IMR-90 (cell line): ENCODE measurements around the gene ACOX3. TPM values are rescaled to one million over a fixed set of nuclear protein-coding genes. Genes with fewer than 3 reads are reported as not detected.

ENCODE experiments used
- ATAC-seq: fragments of 200-7000 bp; cut with Tn5 transposase; 2 replicates; pipeline ENCODE4 v1.9.1; 2020; ENCODE audit warnings: low read depth, mild to moderate bottlenecking, moderate library complexity
- BruUV-seq: library from RNA; stranded (reverse); fragments of 400-500 nt; replicated peaks from 2 replicates; lab custom pipeline; 2021; lab: Mats Ljungman, UMichigan
- CTCF ChIA-PET: fragments of 300-600 bp; formaldehyde crosslinking; extraction: SDS; loops from one replicate; lab custom pipeline; 2021; ENCODE audit warnings: antibody characterized with exemption; lab: Yijun Ruan, JAX
- POLR2A ChIA-PET: fragments of 300-600 bp; sonication (Branson Sonifier 250); formaldehyde crosslinking; loops from one replicate; lab custom pipeline; 2022; ENCODE audit warnings: antibody characterized with exemption; ENCODE audit not compliant: unreplicated experiment; lab: Charles Lee
- DNase-seq: peaks from one replicate; pipeline ENCODE4 v3.0.0; 2013
- H2AFZ ChIP-seq: replicated peaks from 2 replicates; pipeline ENCODE3; 2013; ENCODE audit warnings: low read length, mild to moderate bottlenecking; ENCODE audit not compliant: poor library complexity
- H2AK5ac ChIP-seq: 2 replicates; pipeline ENCODE4 v1.6.1; 2013; ENCODE audit warnings: low read depth, low read length, inconsistent platforms
- H2AK9ac ChIP-seq: replicated peaks from 2 replicates; pipeline ENCODE3; 2013; ENCODE audit warnings: mild to moderate bottlenecking, low read depth, low read length, moderate library complexity; ENCODE audit not compliant: poor library complexity
- H2BK120ac ChIP-seq: 2 replicates; pipeline ENCODE4 v1.6.1; 2013; ENCODE audit warnings: low read depth, low read length, inconsistent platforms
- H2BK15ac ChIP-seq: 3 replicates; pipeline ENCODE4 v1.6.1; 2013; ENCODE audit warnings: low read depth, low read length, inconsistent platforms
- H2BK20ac ChIP-seq: 2 replicates; pipeline ENCODE4 v1.6.1; 2013; ENCODE audit warnings: low read depth, mild to moderate bottlenecking, inconsistent platforms, low read length, moderate library complexity
- H2BK5ac ChIP-seq: 2 replicates; pipeline ENCODE4 v1.6.1; 2013; ENCODE audit warnings: mild to moderate bottlenecking, low read depth, low read length, inconsistent platforms; ENCODE audit not compliant: poor library complexity, severe bottlenecking
- H3K14ac ChIP-seq: replicated peaks from 2 replicates; pipeline ENCODE4 v1.6.1; 2013; ENCODE audit warnings: low read depth, low read length, inconsistent platforms
- H3K18ac ChIP-seq: 2 replicates; pipeline ENCODE4 v1.6.1; 2013; ENCODE audit warnings: low read depth, low read length, control low read depth
- H3K23ac ChIP-seq: 2 replicates; pipeline ENCODE4 v1.6.1; 2013; ENCODE audit warnings: low read depth, low read length, inconsistent platforms
- H3K27ac ChIP-seq: 2 replicates; pipeline ENCODE4 v1.5.1; 2013; ENCODE audit warnings: mild to moderate bottlenecking, control low read depth, low read length; ENCODE audit not compliant: insufficient read depth
- H3K27me3 ChIP-seq: 2 replicates; pipeline ENCODE4 v1.6.1; 2013; ENCODE audit warnings: low read length; ENCODE audit not compliant: control insufficient read depth, insufficient read depth
- H3K36me3 ChIP-seq: 2 replicates; pipeline ENCODE4 v1.6.1; 2013; ENCODE audit warnings: low read length, mixed read lengths; ENCODE audit not compliant: control insufficient read depth, insufficient read depth
- H3K4ac ChIP-seq: 2 replicates; pipeline ENCODE4 v1.6.1; 2013; ENCODE audit warnings: low read depth, low read length, inconsistent platforms
- H3K4me1 ChIP-seq: 2 replicates; pipeline ENCODE4 v1.6.1; 2013; ENCODE audit warnings: low read length, mixed read lengths; ENCODE audit not compliant: control insufficient read depth, insufficient read depth
- H3K4me2 ChIP-seq: 2 replicates; pipeline ENCODE4 v1.6.1; 2013; ENCODE audit warnings: low read depth, mild to moderate bottlenecking, control low read depth, low read length, moderate library complexity
- H3K4me3 ChIP-seq: 2 replicates; pipeline ENCODE4 v1.5.1; 2013; ENCODE audit warnings: low read depth, mild to moderate bottlenecking, control low read depth, low read length, moderate library complexity; ENCODE audit not compliant: insufficient read depth
- H3K56ac ChIP-seq: 2 replicates; pipeline ENCODE4 v1.6.1; 2013; ENCODE audit warnings: low read length, inconsistent platforms; ENCODE audit not compliant: insufficient read depth; ENCODE audit errors: extremely low read depth
- H3K79me1 ChIP-seq, 2 experiments: 2 replicates each; pipeline ENCODE4 v1.6.1; 2013; ENCODE audit warnings: low read length in 2 of 2, inconsistent platforms in 1 of 2, low read depth in 1 of 2
- H3K9ac ChIP-seq: 2 replicates; pipeline ENCODE4 v1.6.1; 2013; ENCODE audit warnings: low read depth, low read length, control low read depth
- H3K9me1 ChIP-seq: 2 replicates; pipeline ENCODE4 v1.6.1; 2013; ENCODE audit warnings: low read length, inconsistent platforms; ENCODE audit not compliant: insufficient read depth
- H3K9me3 ChIP-seq: 2 replicates; pipeline ENCODE4 v1.6.1; 2013; ENCODE audit warnings: low read length; ENCODE audit not compliant: control insufficient read depth, insufficient read depth
- H4K20me1 ChIP-seq: 2 replicates; pipeline ENCODE4 v1.6.1; 2013; ENCODE audit warnings: low read length, inconsistent platforms; ENCODE audit not compliant: insufficient read depth
- H4K5ac ChIP-seq: 2 replicates; pipeline ENCODE4 v1.6.1; 2013; ENCODE audit warnings: mild to moderate bottlenecking, low read depth, low read length, control low read depth
- H4K8ac ChIP-seq, 2 experiments: 2 replicates each; pipeline ENCODE4 v1.6.1; 2013; ENCODE audit warnings: low read depth in 2 of 2, low read length in 2 of 2, control low read depth in 1 of 2, inconsistent platforms in 1 of 2
- H4K91ac ChIP-seq: 2 replicates; pipeline ENCODE4 v1.6.1; 2013; ENCODE audit warnings: low read depth, low read length, inconsistent platforms; ENCODE audit not compliant: insufficient read depth
- BHLHE40 ChIP-seq: fragments of 150-350 bp; IDR thresholded peaks from 2 replicates; pipeline ENCODE4 v1.6.1; 2016; ENCODE audit warnings: mild to moderate bottlenecking, low read depth, low read length
- CEBPB ChIP-seq: IDR thresholded peaks from 2 replicates; pipeline ENCODE4 v1.6.1; 2012; ENCODE audit warnings: low read depth, low read length, improper control_type of control experiment
- ELK1 ChIP-seq: fragments of 150-350 bp; IDR thresholded peaks from 2 replicates; pipeline ENCODE4 v1.6.1; 2016; ENCODE audit warnings: low read depth, mild to moderate bottlenecking, low read length, moderate library complexity, borderline replicate concordance
- MAFK ChIP-seq: IDR thresholded peaks from 2 replicates; pipeline ENCODE4 v1.6.1; 2012; ENCODE audit warnings: low read depth, low read length, improper control_type of control experiment
- MAZ ChIP-seq: IDR thresholded peaks from 2 replicates; pipeline ENCODE4 v1.6.1; 2012; ENCODE audit warnings: low read depth, mild to moderate bottlenecking, low read length, improper control_type of control experiment, moderate library complexity, borderline replicate concordance
- MXI1 ChIP-seq: IDR thresholded peaks from 2 replicates; pipeline ENCODE4 v1.6.1; 2012; ENCODE audit warnings: low read depth, mild to moderate bottlenecking, low read length, moderate library complexity, borderline replicate concordance
- NFE2L2 ChIP-seq: fragments of 150-350 bp; IDR thresholded peaks from 2 replicates; pipeline ENCODE4 v1.6.1; 2016; ENCODE audit warnings: low read depth, mild to moderate bottlenecking, low read length
- POLR2A ChIP-seq: IDR thresholded peaks from 2 replicates; pipeline ENCODE4 v1.6.1; 2012; ENCODE audit warnings: mild to moderate bottlenecking, low read depth, low read length
- RAD21 ChIP-seq: IDR thresholded peaks from 2 replicates; pipeline ENCODE4 v1.6.1; 2012; ENCODE audit warnings: low read length, improper control_type of control experiment
- RCOR1 ChIP-seq: IDR thresholded peaks from 2 replicates; pipeline ENCODE4 v1.6.1; 2012; ENCODE audit warnings: mild to moderate bottlenecking, low read length, improper control_type of control experiment; ENCODE audit not compliant: insufficient replicate concordance
- RFX5 ChIP-seq: IDR thresholded peaks from 2 replicates; pipeline ENCODE4 v1.8.0; 2012; ENCODE audit warnings: low read depth, mild to moderate bottlenecking, low read length, moderate library complexity
- SMC3 ChIP-seq: fragments of 150-350 bp; IDR thresholded peaks from 2 replicates; pipeline ENCODE4 v1.6.1; 2016; ENCODE audit warnings: low read depth, mild to moderate bottlenecking, antibody characterized with exemption, low read length, moderate library complexity
- WGBS, 2 experiments: methylation state at CpG; one replicate each; pipeline versions ENCODE4 v1.1.5 to v1.1.7; 2013; ENCODE audit warnings: missing lambda C conversion rate in 2 of 2; ENCODE audit not compliant: insufficient read length in 1 of 2; ENCODE audit errors: extremely low coverage in 2 of 2; 5-methylcytosine and 5-hydroxymethylcytosine counted together
- dilution Hi-C: fragments of 300-500 bp; cut with HindIII; formaldehyde crosslinking; loops from one replicate; pipeline ENCODE4 v1.14.3; 2018; ENCODE audit warnings: low sequenced_read_pairs; ENCODE audit not compliant: unreplicated experiment
- in situ Hi-C: fragments of 300-500 bp; cut with MboI; formaldehyde crosslinking; loops from 3 replicates; pipeline ENCODE4 v1.14.3; 2019; ENCODE audit warnings: low sequenced_read_pairs, inconsistent platforms, mixed read lengths
- intact Hi-C: fragments of 100-400 bp; cut with micrococcal nuclease; formaldehyde crosslinking; loops from 2 replicates; pipeline ENCODE4 v1.10.0; 2022
- polyA plus RNA-seq, 3 experiments: library from polyadenylated mRNA; depleted of rRNA; stranded (reverse); fragments of >200 nt; gene quantifications; 2 replicates each; pipeline ENCODE4 v1.2.3, GENCODE V29; 2012; ENCODE audit warnings: low replicate concordance in 1 of 3
- total RNA-seq: library from RNA; depleted of rRNA; stranded (reverse); fragments of >200 nt; gene quantifications from 2 replicates; pipeline ENCODE4 v1.2.3, GENCODE V29; 2012
- TF ChIP-seq, protein P1 (sequence below): conservative IDR thresholded peaks from 2 replicates; pipeline ENCODE4 v1.5.1; 2012; ENCODE audit warnings: mild to moderate bottlenecking, low read depth, low read length, improper control_type of control experiment

Gene ACOX3
- total and polyA plus RNA-seq, 2 of the 4 experiments (the other 2 are of a cell fraction): 15.2 to 25.8 TPM

DNA sequence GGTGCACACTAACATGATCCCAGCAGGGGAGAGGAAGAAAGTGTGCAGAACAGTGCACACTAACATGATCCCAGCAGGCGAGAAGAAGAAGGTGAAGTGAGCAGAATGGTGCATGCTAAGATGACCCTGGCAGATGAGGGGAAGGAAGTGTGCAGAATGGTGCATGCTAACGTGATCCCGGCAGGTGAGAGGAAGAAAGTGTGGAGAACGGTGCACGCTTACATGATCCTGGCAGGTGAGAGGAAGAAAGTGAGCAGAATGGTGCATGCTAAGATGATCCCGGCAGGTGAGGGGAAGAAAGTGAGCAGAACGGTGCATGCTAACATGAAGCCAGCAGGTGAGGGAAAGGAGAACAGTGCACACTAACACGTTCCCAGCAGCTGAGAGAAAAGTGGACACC, 83.7 kb downstream of the ACOX3 start:
- H2AK5ac ChIP-seq: no peak overlapping the region
- intact Hi-C loops (no loop called here), dilution Hi-C loops (no loop called here), in situ Hi-C loops (no loop called here)
- no peak overlapping the region for H2BK15ac ChIP-seq
- H4K8ac ChIP-seq: no peak overlapping the region
- peaks cover 14% of the 10 kb centered on the region for H3K4me1 ChIP-seq
- ATAC-seq (no peak), DNase-seq (no peak)
- no peak overlapping the region for H3K18ac ChIP-seq
- no TSS peak for BruUV-seq
- no peak overlapping the region for H3K4me3 ChIP-seq
- H4K20me1 ChIP-seq: no peaks in the 10 kb centered on the region
- TF ChIP-seq ELK1 (no peak), SMC3 (no peak), MAFK (no peak), RCOR1 (no peak), RFX5 (no peak), CEBPB (no peak), POLR2A (no peak), BHLHE40 (no peak), NFE2L2 (no peak), RAD21 (no peak), MAZ (no peak), MXI1 (no peak)
- TF ChIP-seq, protein P1, sequence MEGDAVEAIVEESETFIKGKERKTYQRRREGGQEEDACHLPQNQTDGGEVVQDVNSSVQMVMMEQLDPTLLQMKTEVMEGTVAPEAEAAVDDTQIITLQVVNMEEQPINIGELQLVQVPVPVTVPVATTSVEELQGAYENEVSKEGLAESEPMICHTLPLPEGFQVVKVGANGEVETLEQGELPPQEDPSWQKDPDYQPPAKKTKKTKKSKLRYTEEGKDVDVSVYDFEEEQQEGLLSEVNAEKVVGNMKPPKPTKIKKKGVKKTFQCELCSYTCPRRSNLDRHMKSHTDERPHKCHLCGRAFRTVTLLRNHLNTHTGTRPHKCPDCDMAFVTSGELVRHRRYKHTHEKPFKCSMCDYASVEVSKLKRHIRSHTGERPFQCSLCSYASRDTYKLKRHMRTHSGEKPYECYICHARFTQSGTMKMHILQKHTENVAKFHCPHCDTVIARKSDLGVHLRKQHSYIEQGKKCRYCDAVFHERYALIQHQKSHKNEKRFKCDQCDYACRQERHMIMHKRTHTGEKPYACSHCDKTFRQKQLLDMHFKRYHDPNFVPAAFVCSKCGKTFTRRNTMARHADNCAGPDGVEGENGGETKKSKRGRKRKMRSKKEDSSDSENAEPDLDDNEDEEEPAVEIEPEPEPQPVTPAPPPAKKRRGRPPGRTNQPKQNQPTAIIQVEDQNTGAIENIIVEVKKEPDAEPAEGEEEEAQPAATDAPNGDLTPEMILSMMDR: no peak
- no peak overlapping the region for H2BK5ac ChIP-seq
- no peak overlapping the region for H3K23ac ChIP-seq
- no peak overlapping the region for H2BK20ac ChIP-seq
- 79% methylated on average over 5 of the region's 8 CpGs; no CpG with 5 or more reads in 1 of the 2 experiments for WGBS, 2 experiments
- no peak overlapping the region for H2AFZ ChIP-seq
- H3K79me1 ChIP-seq: no peaks in the 10 kb centered on the region
- no peak overlapping the region for H2BK120ac ChIP-seq
- peaks cover 10% of the 10 kb centered on the region; the same call in 1 of the 2 replicates for H3K9me1 ChIP-seq
- POLR2A ChIA-PET: no interaction called here
- CTCF ChIA-PET: no interaction called here
- H3K27ac ChIP-seq: no peak overlapping the region
- no peak overlapping the region for H3K56ac ChIP-seq
- no peak overlapping the region for H4K91ac ChIP-seq
- H3K14ac ChIP-seq: no peak overlapping the region
- H3K27me3 ChIP-seq: peaks cover 12% of the 10 kb centered on the region
- no peak overlapping the region for H3K9ac ChIP-seq
- peak overlapping the region; percentile 49 for H2AK9ac ChIP-seq
- no peak overlapping the region for H4K5ac ChIP-seq
- no peak overlapping the region for H3K4ac ChIP-seq
- H3K9me3 ChIP-seq: no peaks in the 10 kb centered on the region
- no peak overlapping the region for H3K4me2 ChIP-seq
- H3K36me3 ChIP-seq: no peaks in the 10 kb centered on the region
